MCF 10A (cell line): Measurements from ENCODE around the gene SLC26A8. TPM values are rescaled to one million over a fixed set of nuclear protein-coding genes. Genes with fewer than 3 reads are reported as not detected.

ENCODE experiments used
- BruUV-seq: library from RNA; stranded (reverse); fragments of 400-500 nt; replicated peaks from 2 replicates; lab custom pipeline; 2021; lab: Mats Ljungman, UMichigan
- CTCF ChIA-PET: fragments of 300-600 bp; sonication (Branson Sonifier 250); formaldehyde crosslinking; extraction: SDS; loops from one replicate; lab custom pipeline; 2021; ENCODE audit warnings: antibody characterized with exemption, inconsistent platforms; lab: Yijun Ruan, JAX
- POLR2A ChIA-PET: fragments of 300-600, 350-650 bp; sonication (Branson Sonifier 250); formaldehyde crosslinking; extraction: SDS; loops from one replicate; lab custom pipeline; 2020; ENCODE audit warnings: antibody characterized with exemption, inconsistent platforms; lab: Yijun Ruan, JAX
- DNase-seq: peaks from one replicate; pipeline ENCODE4 v3.0.0-alpha.2; 2018; ENCODE audit not compliant: unreplicated experiment
- H3K27ac Mint-ChIP-seq: one replicate; pipeline ENCODE4 v1.8.0; 2022; ENCODE audit warnings: mild to moderate bottlenecking, low read depth, mixed read lengths; ENCODE audit not compliant: unreplicated experiment
- H3K27me3 Mint-ChIP-seq: one replicate; pipeline ENCODE4 v1.8.0; 2022; ENCODE audit warnings: mixed read lengths; ENCODE audit not compliant: insufficient read depth, unreplicated experiment
- H3K36me3 Mint-ChIP-seq: one replicate; pipeline ENCODE4 v1.8.0; 2022; ENCODE audit warnings: mild to moderate bottlenecking, moderate library complexity, mixed read lengths; ENCODE audit not compliant: insufficient read depth, unreplicated experiment
- H3K4me1 Mint-ChIP-seq: one replicate; pipeline ENCODE4 v1.8.0; 2022; ENCODE audit warnings: mixed read lengths; ENCODE audit not compliant: insufficient read depth, unreplicated experiment
- H3K4me3 Mint-ChIP-seq: one replicate; pipeline ENCODE4 v1.8.0; 2022; ENCODE audit warnings: mild to moderate bottlenecking, moderate library complexity, mixed read lengths; ENCODE audit not compliant: unreplicated experiment
- H3K9me3 Mint-ChIP-seq: one replicate; pipeline ENCODE4 v1.8.0; 2022; ENCODE audit warnings: mixed read lengths; ENCODE audit not compliant: unreplicated experiment
- CTCF ChIP-seq: fragments of 200-600 bp; IDR thresholded peaks from one replicate; pipeline ENCODE4 v1.8.0; 2022; ENCODE audit warnings: antibody characterized with exemption, mild to moderate bottlenecking; ENCODE audit not compliant: unreplicated experiment
- intact Hi-C: fragments of 100-400 bp; cut with micrococcal nuclease; formaldehyde crosslinking; loops from 2 replicates; pipeline ENCODE4 v1.14.1; 2022
- total RNA-seq: library from RNA; stranded (reverse); gene quantifications from 2 replicates; pipeline ENCODE4 v1.2.3, GENCODE V29; 2022

The SLC26A8 gene
- total RNA-seq, 1 experiment from 2014 or later = not detected

- no peak for TF ChIP-seq CTCF
- no peaks in the 10 kb centered on the region for H3K9me3 Mint-ChIP-seq
- H3K27me3 Mint-ChIP-seq = no peaks in the 10 kb centered on the region
- H3K4me1 Mint-ChIP-seq = peaks cover 15% of the 10 kb centered on the region
- ChIA-PET CTCF (interaction anchor here (1.7 kb wide), 1 partner anchor 63 kb away, joined by 8 read pairs; no protein-coding TSS in a partner anchor), POLR2A (interaction anchor here (0.6 to 1.5 kb wide), 3 partner anchors 11 to 650 kb away, joined by 3 to 6 read pairs (median 5); no protein-coding TSS in a partner anchor)
- intact Hi-C loops = no loop called here
- H3K27ac Mint-ChIP-seq = no peak overlapping the region
- DNase-seq = no peak
- no peaks in the 10 kb centered on the region for H3K36me3 Mint-ChIP-seq
- H3K4me3 Mint-ChIP-seq = no peak overlapping the region
- no TSS peak for BruUV-seq
These were observed 7.8 kb upstream of the SLC26A8 start for GRCh38 chr6:36032261-36032660.

- CTCF ChIA-PET = interaction anchor here (1.1 to 6.4 kb wide), 6 partner anchors 13 to 331 kb away, joined by 5 to 134 read pairs (median 8); no protein-coding TSS in a partner anchor
- no TSS peak for BruUV-seq
- H3K4me1 Mint-ChIP-seq = peaks cover 9% of the 10 kb centered on the region
- POLR2A ChIA-PET = interaction anchor here (0.7 to 5.4 kb wide), 23 partner anchors 9 to 1483 kb away, joined by 3 to 112 read pairs (median 8); partner anchors contain the start of genes SRPK1 and SRSF3
- intact Hi-C loops = loop anchor here (2.0 kb wide), 1 partner anchor 111 kb away; no protein-coding TSS in a partner anchor
- H3K27me3 Mint-ChIP-seq = no peaks in the 10 kb centered on the region
- H3K4me3 Mint-ChIP-seq = peak overlapping the region; percentile 88
- H3K36me3 Mint-ChIP-seq = no peaks in the 10 kb centered on the region
- peak; percentile 74 for DNase-seq
- no peaks in the 10 kb centered on the region for H3K9me3 Mint-ChIP-seq
- peak overlapping the region; percentile 94 for H3K27ac Mint-ChIP-seq
- TF ChIP-seq CTCF = no peak
These were observed 5.0 kb upstream of the SLC26A8 start for GRCh38 chr6:36029464-36029863.

GRCh38 chr6:36028877-36029324 lies 4.5 kb upstream of the SLC26A8 start:
- ChIA-PET CTCF (interaction anchor here (0.6 to 6.4 kb wide), 13 partner anchors 10 to 1468 kb away, joined by 3 to 134 read pairs (median 5); no protein-coding TSS in a partner anchor), POLR2A (interaction anchor here (0.6 to 5.4 kb wide), 32 partner anchors 10 to 1842 kb away, joined by 3 to 112 read pairs (median 5); partner anchors contain the start of genes SRPK1 and SRSF3)
- Mint-ChIP-seq H3K36me3 (no peaks in the 10 kb centered on the region), H3K27me3 (no peaks in the 10 kb centered on the region), H3K4me3 (peak overlapping the region; percentile 88), H3K27ac (peak overlapping the region; percentile 94), H3K9me3 (no peaks in the 10 kb centered on the region), H3K4me1 (peaks cover 9% of the 10 kb centered on the region)
- TSS peak; percentile 62 for BruUV-seq
- peak; percentile 82 for DNase-seq
- intact Hi-C loops = loop anchor here (2.0 kb wide), 1 partner anchor 110 kb away; no protein-coding TSS in a partner anchor
- TF ChIP-seq CTCF = no peak

- peak overlapping the region; percentile 88 for H3K4me3 Mint-ChIP-seq
- intact Hi-C loops = loop anchor here (2.0 kb wide), 1 partner anchor 109 kb away; no protein-coding TSS in a partner anchor
- H3K4me1 Mint-ChIP-seq = peaks cover 9% of the 10 kb centered on the region
- TF ChIP-seq CTCF = no peak
- H3K27ac Mint-ChIP-seq = peak overlapping the region; percentile 94
- peak; percentile 41 for DNase-seq
- no peaks in the 10 kb centered on the region for H3K9me3 Mint-ChIP-seq
- H3K27me3 Mint-ChIP-seq = no peaks in the 10 kb centered on the region
- TSS peak; percentile 12 for BruUV-seq
- POLR2A ChIA-PET = interaction anchor here (0.6 to 5.4 kb wide), 41 partner anchors 10 to 1841 kb away, joined by 3 to 112 read pairs (median 5); partner anchors contain the start of genes SRPK1 and SRSF3
- CTCF ChIA-PET = interaction anchor here (0.6 to 6.4 kb wide), 27 partner anchors 10 to 1469 kb away, joined by 3 to 134 read pairs (median 4); no protein-coding TSS in a partner anchor
- no peaks in the 10 kb centered on the region for H3K36me3 Mint-ChIP-seq
These were observed 3.8 kb upstream of the SLC26A8 start for GRCh38 chr6:36028088-36028876.
